ENCODE measurements around the gene S100A10.

GRCh38 chr1:152024223-152024622 lies 30.6 kb upstream of the S100A10 start:
- TF ChIP-seq CTCF (IDR thresholded peaks at IDR 0.05; ENCODE audit: low read length): no peak
- TF ChIP-seq EZH2phosphoT487 (IDR thresholded peaks at IDR 0.05; ENCODE audit: low read length): no peak

Measured in MM.1S (cell line).